Subcutaneous adipose tissue (tissue), 4 donors: Measurements from ENCODE around the gene CCDC33. TPM values are rescaled to one million over a fixed set of nuclear protein-coding genes. Genes with fewer than 3 reads are reported as not detected.

Experiments
- total RNA-seq, 4 donors: library from RNA; depleted of rRNA; stranded (reverse); fragments of >200 nt; gene quantifications; one replicate each; pipeline ENCODE4 v1.1.0, GENCODE V29; 2016
- TF ChIP-seq, protein P1 (sequence below): fragments of 450-650 bp; IDR thresholded peaks from one replicate; pipeline ENCODE4 v1.5.1; 2016; ENCODE audit warnings: low read depth, mild to moderate bottlenecking, control low read depth, antibody characterized with exemption, moderate library complexity

The CCDC33 gene
- total RNA-seq, 4 donors from 2014 or later, result not detected

DNA sequence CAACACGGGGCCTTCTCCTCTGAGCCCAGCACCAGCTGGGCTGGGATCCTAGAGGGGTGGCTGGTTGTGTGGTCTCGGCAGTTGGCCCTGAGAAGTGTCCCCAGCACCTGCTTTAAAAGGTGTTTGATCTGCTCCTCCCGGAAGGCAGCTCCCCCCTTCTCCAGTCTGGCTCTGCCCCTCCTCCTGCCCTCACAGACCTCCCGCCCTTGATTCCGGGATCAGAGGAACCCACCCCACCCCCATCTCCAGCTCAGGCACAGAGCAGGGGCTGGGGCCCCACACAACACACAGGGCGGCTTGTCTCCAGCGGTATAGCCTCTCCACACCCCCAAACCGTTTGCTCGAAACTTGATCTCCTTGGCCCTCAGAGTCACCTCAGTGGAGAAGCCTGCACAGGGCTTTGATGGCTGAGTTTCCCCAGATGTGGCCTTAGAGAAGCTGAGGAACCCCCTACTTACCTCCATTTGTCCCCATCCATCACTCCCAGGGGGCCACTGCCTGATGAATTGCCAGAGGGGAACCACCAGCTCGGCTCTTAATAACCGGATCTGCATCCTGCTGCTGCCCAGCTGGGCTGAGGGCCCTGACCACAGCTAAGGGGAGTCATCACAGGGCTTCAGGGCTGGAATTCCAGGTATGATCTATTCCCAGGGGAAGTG lies 27.1 kb upstream of the CCDC33 start:
- TF ChIP-seq, protein P1, sequence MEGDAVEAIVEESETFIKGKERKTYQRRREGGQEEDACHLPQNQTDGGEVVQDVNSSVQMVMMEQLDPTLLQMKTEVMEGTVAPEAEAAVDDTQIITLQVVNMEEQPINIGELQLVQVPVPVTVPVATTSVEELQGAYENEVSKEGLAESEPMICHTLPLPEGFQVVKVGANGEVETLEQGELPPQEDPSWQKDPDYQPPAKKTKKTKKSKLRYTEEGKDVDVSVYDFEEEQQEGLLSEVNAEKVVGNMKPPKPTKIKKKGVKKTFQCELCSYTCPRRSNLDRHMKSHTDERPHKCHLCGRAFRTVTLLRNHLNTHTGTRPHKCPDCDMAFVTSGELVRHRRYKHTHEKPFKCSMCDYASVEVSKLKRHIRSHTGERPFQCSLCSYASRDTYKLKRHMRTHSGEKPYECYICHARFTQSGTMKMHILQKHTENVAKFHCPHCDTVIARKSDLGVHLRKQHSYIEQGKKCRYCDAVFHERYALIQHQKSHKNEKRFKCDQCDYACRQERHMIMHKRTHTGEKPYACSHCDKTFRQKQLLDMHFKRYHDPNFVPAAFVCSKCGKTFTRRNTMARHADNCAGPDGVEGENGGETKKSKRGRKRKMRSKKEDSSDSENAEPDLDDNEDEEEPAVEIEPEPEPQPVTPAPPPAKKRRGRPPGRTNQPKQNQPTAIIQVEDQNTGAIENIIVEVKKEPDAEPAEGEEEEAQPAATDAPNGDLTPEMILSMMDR, result no peak

DNA sequence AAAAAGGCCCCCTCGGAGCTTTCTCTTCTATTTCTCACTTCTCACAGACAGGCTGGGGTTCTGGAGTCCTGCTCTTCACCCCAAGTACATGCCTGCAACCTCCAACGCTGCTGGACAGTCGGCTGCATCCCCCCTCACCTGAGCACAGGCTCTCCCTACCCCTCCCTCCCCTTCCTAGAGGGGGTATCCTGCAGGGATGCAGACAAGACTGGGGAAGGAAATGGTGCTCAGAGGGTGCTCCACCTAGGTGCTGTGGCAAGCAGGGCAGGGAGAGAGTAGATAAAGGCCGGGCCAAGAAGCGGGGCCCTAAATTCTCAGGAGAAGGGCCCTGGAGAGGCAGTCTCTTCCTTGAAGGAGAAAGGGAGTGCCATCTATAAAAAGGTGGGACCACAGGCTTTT lies 26.6 kb upstream of the CCDC33 start:
- TF ChIP-seq, protein P1, result no peak

DNA sequence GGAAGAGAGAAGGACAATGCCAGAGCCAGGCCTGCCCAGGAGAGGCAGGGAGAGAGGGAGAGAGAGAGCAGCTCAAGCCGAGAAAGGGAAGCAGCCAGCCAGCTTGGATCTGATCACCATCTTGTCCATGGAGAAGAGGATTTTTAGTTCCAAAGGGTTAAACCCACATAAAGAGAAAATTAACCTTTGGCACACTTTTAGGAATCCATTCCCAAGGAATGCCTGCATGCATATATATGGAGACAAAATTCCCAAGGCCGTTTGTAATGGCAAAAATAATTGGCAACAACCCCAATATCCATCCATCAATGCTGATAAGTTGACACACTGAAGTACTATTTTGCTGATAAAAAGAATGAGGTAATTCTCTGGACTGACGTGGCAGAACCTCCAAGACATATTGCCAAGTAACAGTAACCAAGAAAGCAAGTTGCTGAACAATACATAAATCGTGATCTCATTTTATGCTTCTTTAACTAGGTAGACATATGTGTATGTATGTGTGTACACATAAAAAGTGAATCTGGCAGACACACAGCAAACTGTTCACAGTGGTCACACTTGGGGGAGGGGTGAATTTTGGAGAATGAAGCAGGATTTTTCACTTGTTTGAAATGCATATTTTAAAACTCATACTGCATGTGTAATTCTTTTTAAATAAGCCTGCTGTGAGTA lies 26.0 kb upstream of the CCDC33 start:
- TF ChIP-seq, protein P1, result no peak

DNA sequence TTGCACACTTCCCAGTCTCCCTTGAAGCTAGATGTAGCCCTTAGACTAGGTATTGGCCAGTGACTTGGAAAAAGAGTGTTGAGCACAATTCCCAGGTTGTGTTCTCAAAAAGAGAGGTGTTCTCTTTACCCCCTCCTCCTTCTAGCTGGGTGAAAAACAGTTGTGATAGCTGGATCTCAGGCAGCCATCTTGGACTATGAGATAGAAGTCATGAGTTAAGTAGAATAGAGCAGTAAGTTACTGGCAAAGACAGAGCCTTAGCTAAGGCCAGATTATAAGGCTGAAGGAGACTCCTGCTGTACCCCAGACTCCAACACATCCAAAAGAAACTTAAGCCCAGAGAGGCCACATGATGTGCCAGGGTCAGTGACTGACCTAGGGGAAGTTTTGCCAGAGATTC lies 25.4 kb upstream of the CCDC33 start:
- TF ChIP-seq, protein P1, result no peak

DNA sequence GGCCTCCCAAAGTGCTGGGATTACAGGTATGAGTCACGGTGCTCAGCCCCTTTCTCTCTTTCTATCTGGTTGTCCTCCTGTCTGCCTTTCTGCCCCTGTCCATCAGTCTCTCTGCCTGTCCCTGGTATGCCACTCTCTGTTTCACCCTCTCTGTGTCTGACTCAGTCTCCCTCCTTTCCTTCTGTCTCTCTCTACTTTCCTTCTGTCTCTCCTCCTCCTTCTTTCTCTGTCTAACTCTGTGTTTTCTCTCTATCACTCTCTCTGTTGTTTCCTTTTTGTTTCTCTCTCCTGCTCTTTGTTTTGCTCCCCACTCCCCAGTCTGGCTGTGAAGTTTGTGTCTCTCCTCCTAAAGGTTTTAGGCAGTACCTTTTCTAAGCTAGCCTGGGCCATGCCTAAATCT lies 24.5 kb upstream of the CCDC33 start:
- TF ChIP-seq, protein P1, result no peak

DNA sequence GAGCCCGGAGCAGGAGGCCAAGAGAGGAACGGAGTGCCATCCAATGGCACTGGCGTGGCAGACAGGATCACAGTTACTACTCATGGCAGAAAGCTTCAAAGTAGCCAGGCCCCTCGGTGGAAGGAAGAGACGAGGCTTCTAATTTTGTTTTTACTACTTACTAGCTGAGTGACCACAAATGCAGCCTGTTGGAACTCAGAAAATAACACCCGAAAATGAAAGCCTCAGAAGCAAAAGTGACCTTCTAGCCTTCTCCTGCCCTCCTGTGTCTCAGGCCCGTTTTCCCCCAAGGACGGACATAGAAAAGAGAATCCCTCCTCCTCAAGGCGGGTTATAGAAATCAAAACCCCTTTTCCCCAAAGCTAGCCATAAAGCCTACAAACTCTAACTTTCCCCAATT lies 23.6 kb upstream of the CCDC33 start:
- TF ChIP-seq, protein P1, result no peak

DNA sequence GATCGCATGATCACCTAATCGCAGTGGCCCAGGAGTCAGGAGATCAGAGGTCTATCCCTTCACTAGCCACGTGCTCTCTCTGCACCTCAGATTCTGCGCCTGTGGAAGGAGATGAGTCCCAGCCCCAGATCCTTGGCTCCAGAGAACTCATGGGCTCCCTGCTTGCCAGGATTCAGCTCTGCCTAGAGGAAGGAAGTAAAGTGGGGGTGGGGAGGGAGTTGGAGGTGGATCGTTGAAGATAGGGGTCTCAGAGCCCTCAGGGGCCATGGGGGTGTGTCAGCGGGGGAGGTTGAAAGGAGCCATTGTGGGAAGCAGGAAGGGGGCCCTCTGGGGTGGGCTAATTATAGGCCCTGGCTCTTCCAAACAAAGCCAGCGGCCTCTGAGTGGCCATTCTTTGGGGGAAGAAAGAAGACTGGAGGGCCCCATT lies 22.3 kb upstream of the CCDC33 start:
- TF ChIP-seq, protein P1, result no peak
